H1 (cell line): ENCODE results near the gene SCAI. TPM values are rescaled to one million over a fixed set of nuclear protein-coding genes. Genes with fewer than 3 reads are reported as not detected.

Experiments
- CTCF ChIA-PET: fragments of 300-600 bp; sonication (Branson Sonifier 250); formaldehyde crosslinking; loops from one replicate; lab custom pipeline; 2021; ENCODE audit not compliant: partially characterized antibody; lab: Charles Lee
- POLR2A ChIA-PET: fragments of 300-600 bp; sonication (Branson Sonifier 250); formaldehyde crosslinking; loops from one replicate; lab custom pipeline; 2021; ENCODE audit warnings: inconsistent platforms; ENCODE audit not compliant: partially characterized antibody; lab: Charles Lee
- DNase-seq, 2 experiments: peaks; one replicate each; pipeline versions ENCODE4 v3.0.0 to v3.0.0-alpha.2; 2010 to 2022; ENCODE audit warnings: low spot score in 2 of 2, low read depth in 1 of 2, mixed read lengths in 1 of 2
- FAIRE-seq: peaks from 2 replicates; lab custom pipeline; 2011; peaks lifted over from hg19 to GRCh38; lab: Jason Lieb, UNC
- H2AFZ ChIP-seq: 2 replicates; pipeline ENCODE4 v1.8.1; 2012; ENCODE audit warnings: low read length, inconsistent platforms
- H2AK5ac ChIP-seq: 2 replicates; pipeline ENCODE4 v1.6.1; 2013; ENCODE audit warnings: low read depth, low read length
- H2BK120ac ChIP-seq: replicated peaks from 2 replicates; pipeline ENCODE3; 2013; ENCODE audit warnings: low read depth, low read length, inconsistent platforms
- H2BK12ac ChIP-seq: 2 replicates; pipeline ENCODE4 v1.6.1; 2013; ENCODE audit warnings: low read depth, low read length
- H2BK15ac ChIP-seq: 2 replicates; pipeline ENCODE4 v1.6.1; 2013; ENCODE audit warnings: low read length
- H2BK20ac ChIP-seq: 2 replicates; pipeline ENCODE4 v1.6.1; 2013; ENCODE audit warnings: low read length
- H2BK5ac ChIP-seq: 2 replicates; pipeline ENCODE4 v1.6.1; 2013; ENCODE audit warnings: low read depth, low read length
- H3K14ac ChIP-seq: 2 replicates; pipeline ENCODE4 v1.6.1; 2013; ENCODE audit warnings: inconsistent platforms; ENCODE audit not compliant: insufficient read length
- H3K18ac ChIP-seq: 2 replicates; pipeline ENCODE4 v1.6.1; 2013; ENCODE audit warnings: low read length; ENCODE audit errors: extremely low read depth
- H3K23ac ChIP-seq: 2 replicates; pipeline ENCODE4 v1.6.1; 2013; ENCODE audit warnings: inconsistent platforms; ENCODE audit not compliant: insufficient read length
- H3K23me2 ChIP-seq: 2 replicates; pipeline ENCODE4 v1.6.1; 2013; ENCODE audit warnings: low read depth, low read length
- H3K27ac ChIP-seq: 2 replicates; pipeline ENCODE4 v1.6.1; 2011; ENCODE audit warnings: low read depth, low read length, inconsistent platforms
- H3K27me3 ChIP-seq, 4 experiments: replicated peaks in 1 of 4; 1 replicate in 1 of 4; 2 replicates in 3 of 4; pipeline versions ENCODE4 v1.6.1 to v1.8.1; 2011 to 2013; ENCODE audit warnings: low read length in 3 of 4, mild to moderate bottlenecking in 3 of 4, inconsistent platforms in 2 of 4, mixed read lengths in 2 of 4, moderate library complexity in 1 of 4; ENCODE audit not compliant: control insufficient read depth in 3 of 4, insufficient read depth in 3 of 4; ENCODE audit errors: extremely low read depth in 1 of 4
- H3K36me3 ChIP-seq, 4 experiments: 2 replicates each; pipeline versions ENCODE4 v1.6.1 to v1.8.1; 2011 to 2013; ENCODE audit warnings: mild to moderate bottlenecking in 4 of 4, low read length in 3 of 4, moderate library complexity in 2 of 4, control low read depth in 1 of 4, inconsistent platforms in 1 of 4; ENCODE audit not compliant: insufficient read depth in 4 of 4, control insufficient read depth in 2 of 4
- H3K4ac ChIP-seq: replicated peaks from 2 replicates; pipeline ENCODE3; 2013; ENCODE audit warnings: low read length, low read depth, mixed read lengths, inconsistent platforms; ENCODE audit not compliant: insufficient read length
- H3K4me1 ChIP-seq, 4 experiments: replicated peaks in 1 of 4; 1 replicate in 1 of 4; 2 replicates in 3 of 4; pipeline versions ENCODE4 v1.6.1 to v1.8.1; 2011 to 2013; ENCODE audit warnings: low read length in 3 of 4, inconsistent platforms in 2 of 4, mixed read lengths in 1 of 4; ENCODE audit not compliant: insufficient read depth in 4 of 4, control insufficient read depth in 3 of 4
- H3K4me2 ChIP-seq, 2 experiments: 2 replicates each; pipeline versions ENCODE4 v1.6.1 to v1.8.1; 2011 to 2013; ENCODE audit warnings: low read depth in 2 of 2, low read length in 2 of 2, control low read depth in 1 of 2, inconsistent platforms in 1 of 2, mild to moderate bottlenecking in 1 of 2; ENCODE audit not compliant: insufficient read depth in 1 of 2
- H3K4me3 ChIP-seq, 4 experiments: fragments of 200-600, 300-600 bp in 1 of 4; sonication (generic), shearing (Covaris generic), sonication (Bioruptor Twin) in 1 of 4; 2 replicates each; pipeline versions ENCODE4 v1.5.1 to v1.8.1; 2011 to 2016; ENCODE audit warnings: low read length in 4 of 4, low read depth in 3 of 4, control low read depth in 2 of 4, inconsistent platforms in 2 of 4, mild to moderate bottlenecking in 2 of 4, mixed read lengths in 1 of 4, moderate library complexity in 1 of 4; ENCODE audit not compliant: insufficient read depth in 2 of 4; ENCODE audit errors: extremely low read depth in 1 of 4
- H3K56ac ChIP-seq: replicated peaks from 2 replicates; pipeline ENCODE3; 2013; ENCODE audit warnings: low read depth, mild to moderate bottlenecking, mixed read lengths, low read length, inconsistent platforms; ENCODE audit not compliant: insufficient read length
- H3K79me1 ChIP-seq: 2 replicates; pipeline ENCODE4 v1.6.1; 2013; ENCODE audit warnings: low read depth, low read length, control low read depth
- H3K79me2 ChIP-seq, 2 experiments: 2 replicates each; pipeline versions ENCODE4 v1.6.1 to v1.8.1; 2012 to 2013; ENCODE audit warnings: low read length in 2 of 2, mild to moderate bottlenecking in 2 of 2, inconsistent platforms in 1 of 2; ENCODE audit not compliant: insufficient read depth in 2 of 2, control insufficient read depth in 1 of 2
- H3K9ac ChIP-seq, 4 experiments: replicated peaks in 1 of 4; 1 replicate in 1 of 4; 2 replicates in 3 of 4; pipeline versions ENCODE4 v1.6.1 to v1.8.1; 2011 to 2013; ENCODE audit warnings: low read depth in 3 of 4, low read length in 3 of 4, control low read depth in 2 of 4, mild to moderate bottlenecking in 2 of 4, moderate library complexity in 2 of 4, inconsistent platforms in 1 of 4; ENCODE audit errors: extremely low read depth in 1 of 4
- H3K9me3 ChIP-seq, 2 experiments: 2 replicates each; pipeline versions ENCODE4 v1.6.1 to v1.8.1; 2012 to 2013; ENCODE audit warnings: mild to moderate bottlenecking in 2 of 2, moderate library complexity in 2 of 2, control low read depth in 1 of 2, inconsistent platforms in 1 of 2, low read depth in 1 of 2, low read length in 1 of 2, mixed read lengths in 1 of 2; ENCODE audit not compliant: insufficient read depth in 2 of 2
- H4K20me1 ChIP-seq, 2 experiments: replicated peaks in 1 of 2; 2 replicates each; pipeline versions ENCODE3 to v1.8.1; 2011 to 2013; ENCODE audit warnings: inconsistent platforms in 2 of 2, low read length in 2 of 2, mild to moderate bottlenecking in 1 of 2; ENCODE audit not compliant: insufficient read depth in 2 of 2, control insufficient read depth in 1 of 2
- H4K5ac ChIP-seq: 2 replicates; pipeline ENCODE4 v1.6.1; 2013; ENCODE audit warnings: low read length, low read depth, mixed read lengths, inconsistent platforms; ENCODE audit not compliant: insufficient read length
- H4K8ac ChIP-seq: 2 replicates; pipeline ENCODE4 v1.8.0; 2013; ENCODE audit warnings: mild to moderate bottlenecking, moderate library complexity, low read length, inconsistent platforms; ENCODE audit not compliant: insufficient read depth; ENCODE audit errors: extremely low read depth
- H4K91ac ChIP-seq: replicated peaks from 2 replicates; pipeline ENCODE3; 2013; ENCODE audit warnings: low read length, mixed read lengths, inconsistent platforms; ENCODE audit not compliant: insufficient read length
- MAX ChIP-seq: IDR thresholded peaks from 2 replicates; pipeline ENCODE4 v1.6.1; 2012; ENCODE audit warnings: inconsistent platforms
- SIN3A ChIP-seq, 2 experiments: IDR thresholded peaks in 1 of 2; conservative IDR thresholded peaks in 1 of 2; 2 replicates each; pipeline ENCODE4 v1.6.1; 2011 to 2012; ENCODE audit warnings: low read length in 2 of 2, improper control_type of control experiment in 1 of 2, low read depth in 1 of 2, mild to moderate bottlenecking in 1 of 2
- WGBS, 2 experiments: shearing (Covaris generic) in 1 of 2; methylation state at CpG; one replicate each; pipeline versions ENCODE4 v1.1.6 to v1.1.7; 2013 to 2015; ENCODE audit warnings: low lambda C conversion rate in 2 of 2, mixed read lengths in 2 of 2, inconsistent platforms in 1 of 2, low coverage in 1 of 2, missing lambda C conversion rate in 1 of 2; ENCODE audit not compliant: insufficient replicate concordance in 2 of 2, insufficient coverage in 1 of 2, insufficient read length in 1 of 2; ENCODE audit errors: extremely low coverage in 1 of 2, missing lambda C conversion rate in 1 of 2; 5-methylcytosine and 5-hydroxymethylcytosine counted together
- polyA plus RNA-seq, 7 experiments: library from polyadenylated mRNA; depleted of rRNA in 3 of 7; stranded (reverse) in 5 of 7; unstranded in 2 of 7; fragments of >200 nt in 5 of 7; fragments of 200-250 nt in 2 of 7; gene quantifications; 1 replicate in 5 of 7; 2 replicates in 1 of 7; 4 replicates in 1 of 7; pipeline versions ENCODE4 v1.2.1 to v1.2.3, GENCODE V29; 2011 to 2013; ENCODE audit warnings: missing spikeins in 2 of 7, mixed read lengths in 2 of 7
- total RNA-seq: library from RNA; stranded (reverse); fragmentation: NEBNext Ultra II Directional; extraction: Animal tissue kit (Norgen Biotek cat#: 25700); gene quantifications from 2 replicates; pipeline ENCODE4 v1.2.1, GENCODE V29; 2021

SCAI gene
- total and polyA plus RNA-seq, 2 of the 8 experiments (the other 6 are each of a cell fraction or from before 2014, with no cell fraction given): 6.4 to 19.8 TPM

DNA sequence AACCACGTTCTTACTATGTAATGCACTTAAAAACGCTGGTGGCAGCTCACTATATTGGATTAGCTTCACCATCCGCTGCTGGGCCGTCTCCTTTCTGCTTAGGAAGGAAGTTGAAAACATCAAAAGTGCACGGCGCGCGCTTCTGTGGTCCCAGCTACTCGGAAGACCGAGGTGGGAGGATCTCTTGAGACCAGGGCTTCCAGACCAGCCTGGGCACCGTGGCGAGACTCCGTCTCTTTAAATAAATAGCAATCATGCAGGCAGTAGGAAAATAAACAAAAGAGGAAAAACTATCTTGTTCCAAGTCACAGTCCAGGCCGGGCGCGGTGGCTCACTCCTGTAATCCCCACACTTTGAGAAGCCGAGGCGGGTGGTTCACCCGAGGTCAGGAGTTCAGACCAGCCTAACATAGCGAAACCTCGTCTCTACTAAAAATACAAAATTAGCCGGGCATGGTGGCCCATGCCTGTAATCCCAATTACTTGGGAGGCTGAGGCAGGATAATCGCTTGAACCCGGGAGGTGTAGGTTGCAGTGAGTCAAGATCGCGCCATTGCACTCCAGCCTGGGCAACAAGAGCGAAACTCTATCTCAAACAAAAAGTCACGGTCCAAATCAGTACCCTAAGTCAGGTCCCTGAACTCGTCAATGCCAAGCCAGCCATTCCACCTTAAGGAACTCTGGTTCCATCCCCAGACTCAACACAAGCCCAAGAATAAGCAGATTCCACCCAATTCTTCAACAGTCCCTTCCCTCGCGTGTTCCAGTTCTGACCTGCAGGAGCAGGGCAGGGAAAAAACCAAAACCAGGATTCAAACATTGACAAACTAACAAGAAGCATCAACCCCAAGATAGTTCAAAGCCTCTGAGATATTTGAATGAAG, 201.4 kb downstream of the SCAI start:
- Histone ChIP-seq H3K56ac (no peak overlapping the region), H2AK5ac (no peak overlapping the region), H2AFZ (peak overlapping the region; percentile 63; the same call in 1 of the 2 replicates), H2BK120ac (no peak overlapping the region), H3K27me3 (no peaks in the 10 kb centered on the region; a peak in 1 of 7 replicates), H2BK20ac (no peak overlapping the region), H2BK12ac (peak overlapping the region; percentile 40; the same call in 1 of the 2 replicates), H3K18ac (no peak overlapping the region), H4K91ac (no peak overlapping the region), H4K8ac (no peak overlapping the region; the same call in 1 of the 2 replicates), H3K9me3 (no peaks in the 10 kb centered on the region), H2BK15ac (no peak overlapping the region), H3K23ac (no peak overlapping the region), H4K5ac (no peak overlapping the region), H3K4ac (no peak overlapping the region), H3K4me1 (peaks cover 0 to 2% (median 0%) of the 10 kb centered on the region in 4 experiments; a peak in 2 of 7 replicates), H3K23me2 (0 out of 2 replicates have a peak, but pooled peaks cover 4% of the 10 kb centered on the region), H3K27ac (peak overlapping the region; percentile 22; the same call in 1 of the 2 replicates), H3K36me3 (no peaks in the 10 kb centered on the region), H4K20me1 (no peaks in the 10 kb centered on the region)
- FAIRE-seq: no peak
- POLR2A ChIA-PET: no interaction called here
- WGBS, 2 experiments: 35% methylated on average over 31 of the region's 31 CpGs; no CpG with 5 or more reads in 1 of the 2 experiments
- TF ChIP-seq MAX (no peak), SIN3A (conservative IDR thresholded peaks at IDR 0.05 in 1 of 2, IDR thresholded peaks at IDR 0.05 in 1 of 2; ENCODE audit: low read depth in 1 of 2, low read length in 2 of 2) (peak in 1 of 2 experiments; percentile 4; a peak in 1 of 4 replicates)
- TF ChIP-seq, all 59 proteins: peak for 1
- no peaks in the 10 kb centered on the region for H3K79me1 ChIP-seq
- no peaks in the 10 kb centered on the region for H3K79me2 ChIP-seq
- peak overlapping the region; percentile 76 to 89 (median 80) for H3K4me3 ChIP-seq
- peak in 1 of 2 experiments; percentile 46 for DNase-seq
- H3K9ac ChIP-seq: peak overlapping the region; percentile 63 to 76 (median 66)
- H3K4me2 ChIP-seq: peak overlapping the region; percentile 77 to 93
- CTCF ChIA-PET: no interaction called here
- 0 out of 2 replicates have a peak overlapping the region, but pooled peaks have one; percentile 3 for H2BK5ac ChIP-seq
- no peak overlapping the region for H3K14ac ChIP-seq
